IgD-negative memory B cell (primary cell): ENCODE results near the gene ZSCAN20. TPM values are rescaled to one million over a fixed set of nuclear protein-coding genes. Genes with fewer than 3 reads are reported as not detected.

Experiments
- H3K27ac Mint-ChIP-seq, 3 donors: one replicate each; pipeline ENCODE4 v1.8.0; 2020 to 2022; ENCODE audit warnings: mild to moderate bottlenecking in 3 of 3, mixed read lengths in 3 of 3, moderate library complexity in 1 of 3
- H3K27me3 Mint-ChIP-seq: one replicate; pipeline ENCODE4 v1.8.0; 2021; ENCODE audit warnings: mixed read lengths
- H3K36me3 Mint-ChIP-seq: one replicate; pipeline ENCODE4 v1.8.0; 2020; ENCODE audit warnings: mild to moderate bottlenecking, mixed read lengths
- H3K4me1 Mint-ChIP-seq, 3 donors: one replicate each; pipeline ENCODE4 v1.8.0; 2020 to 2022; ENCODE audit warnings: mixed read lengths in 3 of 3, mild to moderate bottlenecking in 1 of 3
- H3K4me3 Mint-ChIP-seq, 4 donors: one replicate each; pipeline ENCODE4 v1.8.0; 2020 to 2022; ENCODE audit warnings: mild to moderate bottlenecking in 4 of 4, mixed read lengths in 4 of 4, moderate library complexity in 3 of 4
- H3K9me3 Mint-ChIP-seq, 3 donors: one replicate each; pipeline ENCODE4 v1.8.0; 2020 to 2021; ENCODE audit warnings: mixed read lengths in 3 of 3, mild to moderate bottlenecking in 1 of 3
- polyA plus RNA-seq: library from polyadenylated mRNA; unstranded; fragments of 300-500 nt; fragmentation: Illumina TruSeq; gene quantifications from one replicate; pipeline ENCODE4 v1.2.3, GENCODE V29; 2021

ZSCAN20 gene
- polyA plus RNA-seq, 1 donor from 2014 or later, result 0.45 TPM

GRCh38 chr1:33460947-33461629, 11.4 kb upstream of the ZSCAN20 start:
- H3K27ac Mint-ChIP-seq, result peak overlapping the region in 1 of 3 donors; percentile 29
- no peaks in the 10 kb centered on the region for H3K27me3 Mint-ChIP-seq
- H3K9me3 Mint-ChIP-seq, result no peaks in the 10 kb centered on the region
- H3K36me3 Mint-ChIP-seq, result no peaks in the 10 kb centered on the region
- H3K4me3 Mint-ChIP-seq, result peak overlapping the region; percentile 5 to 87 (median 41)
- H3K4me1 Mint-ChIP-seq, result peaks cover 16 to 33% (median 27%) of the 10 kb centered on the region in 3 donors

GRCh38 chr1:33462405-33463164, 9.9 kb upstream of the ZSCAN20 start:
- H3K27ac Mint-ChIP-seq, result no peak overlapping the region
- H3K4me1 Mint-ChIP-seq, result peaks cover 16 to 33% (median 27%) of the 10 kb centered on the region in 3 donors
- peak overlapping the region in 1 of 4 donors; percentile 23 for H3K4me3 Mint-ChIP-seq
- H3K27me3 Mint-ChIP-seq, result no peaks in the 10 kb centered on the region
- H3K36me3 Mint-ChIP-seq, result no peaks in the 10 kb centered on the region
- H3K9me3 Mint-ChIP-seq, result no peaks in the 10 kb centered on the region

- Mint-ChIP-seq H3K27ac (no peak overlapping the region), H3K36me3 (no peaks in the 10 kb centered on the region), H3K4me3 (no peak overlapping the region), H3K9me3 (no peaks in the 10 kb centered on the region), H3K4me1 (peaks cover 15 to 31% (median 24%) of the 10 kb centered on the region in 3 donors), H3K27me3 (no peaks in the 10 kb centered on the region)
These were observed 7.9 kb upstream of the ZSCAN20 start for GRCh38 chr1:33464552-33464951.

DNA sequence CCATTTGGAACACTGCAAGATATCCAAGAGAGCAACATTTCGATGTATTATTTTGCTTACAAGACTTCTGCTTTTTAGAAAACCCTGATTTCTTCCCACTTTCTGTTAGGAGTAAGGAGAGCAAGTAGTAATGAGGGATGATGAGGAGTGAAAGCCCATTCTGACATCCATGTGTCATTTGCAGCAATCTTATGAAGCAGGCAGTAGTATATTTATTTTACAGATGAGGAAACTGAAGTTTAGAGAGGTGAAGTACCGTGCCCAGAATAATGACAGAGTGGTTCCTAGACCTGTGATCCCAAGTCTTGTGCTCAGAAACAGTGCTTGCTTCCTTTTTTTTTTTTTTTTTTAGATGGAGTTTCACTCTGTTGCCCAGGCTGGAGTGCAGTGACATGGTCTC, 7.1 kb upstream of the ZSCAN20 start:
- H3K4me3 Mint-ChIP-seq, result no peak overlapping the region
- no peaks in the 10 kb centered on the region for H3K9me3 Mint-ChIP-seq
- no peak overlapping the region for H3K27ac Mint-ChIP-seq
- peaks cover 10 to 23% (median 17%) of the 10 kb centered on the region in 3 donors for H3K4me1 Mint-ChIP-seq
- no peaks in the 10 kb centered on the region for H3K27me3 Mint-ChIP-seq
- no peaks in the 10 kb centered on the region for H3K36me3 Mint-ChIP-seq

DNA sequence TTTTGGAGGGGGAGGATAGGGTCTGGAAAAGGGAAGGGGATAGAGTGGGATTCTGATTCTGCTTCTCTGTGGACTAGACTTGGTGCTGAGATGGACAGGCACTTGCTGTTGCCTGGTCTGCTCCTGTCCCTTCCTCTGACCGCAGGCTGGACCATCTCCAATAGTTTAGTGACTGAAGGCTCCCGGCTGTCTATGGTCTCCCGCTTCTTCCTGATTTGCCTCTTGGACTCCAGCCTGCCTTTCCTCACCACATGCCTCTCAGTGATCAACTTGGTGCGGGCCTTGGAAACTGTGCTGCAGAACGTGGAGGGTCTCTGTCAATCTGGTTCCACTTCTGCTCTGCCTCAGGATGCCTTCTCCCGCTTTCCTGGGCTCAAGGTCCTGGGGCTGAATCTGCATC, 6.3 kb upstream of the ZSCAN20 start:
- no peak overlapping the region for H3K27ac Mint-ChIP-seq
- H3K36me3 Mint-ChIP-seq, result no peaks in the 10 kb centered on the region
- no peaks in the 10 kb centered on the region for H3K27me3 Mint-ChIP-seq
- H3K9me3 Mint-ChIP-seq, result no peaks in the 10 kb centered on the region
- H3K4me1 Mint-ChIP-seq, result peaks cover 5 to 19% (median 12%) of the 10 kb centered on the region in 3 donors
- H3K4me3 Mint-ChIP-seq, result no peak overlapping the region

- no peak overlapping the region for H3K4me3 Mint-ChIP-seq
- no peaks in the 10 kb centered on the region for H3K36me3 Mint-ChIP-seq
- no peaks in the 10 kb centered on the region for H3K27me3 Mint-ChIP-seq
- no peak overlapping the region for H3K27ac Mint-ChIP-seq
- no peaks in the 10 kb centered on the region for H3K9me3 Mint-ChIP-seq
- H3K4me1 Mint-ChIP-seq, result peaks cover 7 to 17% (median 10%) of the 10 kb centered on the region in 3 donors
These were observed 4.4 kb upstream of the ZSCAN20 start for GRCh38 chr1:33468011-33468410.

DNA sequence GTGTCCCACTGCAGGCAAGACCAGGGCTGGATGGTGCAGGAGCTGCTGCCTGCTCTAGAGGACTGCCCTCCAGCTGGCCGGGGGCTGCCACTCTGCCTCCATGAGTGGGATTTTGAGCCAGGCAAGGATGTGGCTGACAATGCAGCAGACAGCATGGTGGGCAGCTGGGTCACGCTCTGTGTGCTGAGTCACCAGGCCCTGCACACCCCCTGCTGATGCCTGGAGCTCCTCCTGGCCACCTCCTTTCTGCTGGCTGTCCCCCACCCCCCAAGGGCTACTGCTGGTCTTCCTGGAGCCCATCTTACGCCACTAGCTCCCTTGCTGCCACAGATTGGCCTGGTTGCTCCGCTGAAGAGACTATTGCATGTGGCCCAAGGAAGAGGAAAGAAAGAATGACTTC, 3.9 kb upstream of the ZSCAN20 start:
- no peaks in the 10 kb centered on the region for H3K27me3 Mint-ChIP-seq

DNA sequence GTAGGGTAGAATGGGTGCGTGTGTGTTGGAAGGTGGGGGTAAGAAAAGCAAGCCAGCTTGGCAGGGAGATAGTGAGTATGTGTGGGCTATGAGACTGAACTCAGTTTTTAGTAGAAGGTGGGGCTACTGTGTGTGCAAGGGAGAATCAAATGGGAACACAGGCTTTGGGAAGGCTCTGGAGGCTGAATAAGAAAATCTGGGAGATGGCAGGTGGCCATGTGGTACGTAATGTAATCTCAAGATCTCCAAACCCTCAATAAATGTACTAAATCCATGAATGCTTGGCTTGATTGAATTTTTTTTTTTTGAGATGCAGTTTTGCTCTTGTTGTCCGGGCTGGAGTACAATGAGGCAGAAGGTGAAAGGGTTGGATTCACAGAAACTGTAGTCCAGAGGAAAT, 3.5 kb upstream of the ZSCAN20 start:
- Mint-ChIP-seq H3K27ac (peak overlapping the region in 1 of 3 donors; percentile 18), H3K9me3 (no peaks in the 10 kb centered on the region), H3K4me3 (no peak overlapping the region), H3K36me3 (no peaks in the 10 kb centered on the region), H3K27me3 (no peaks in the 10 kb centered on the region), H3K4me1 (peaks cover 13 to 16% (median 16%) of the 10 kb centered on the region in 3 donors)

More for the DNA sequence above, 3.9 kb upstream of the ZSCAN20 start:
- Mint-ChIP-seq H3K27ac (peak overlapping the region in 1 of 3 donors; percentile 18), H3K4me1 (peaks cover 12 to 16% (median 14%) of the 10 kb centered on the region in 3 donors), H3K36me3 (no peaks in the 10 kb centered on the region), H3K9me3 (no peaks in the 10 kb centered on the region), H3K4me3 (no peak overlapping the region)

- no peaks in the 10 kb centered on the region for H3K9me3 Mint-ChIP-seq
- H3K27ac Mint-ChIP-seq, result no peak overlapping the region
These were observed 2.8 kb upstream of the ZSCAN20 start for GRCh38 chr1:33469691-33470090.

DNA sequence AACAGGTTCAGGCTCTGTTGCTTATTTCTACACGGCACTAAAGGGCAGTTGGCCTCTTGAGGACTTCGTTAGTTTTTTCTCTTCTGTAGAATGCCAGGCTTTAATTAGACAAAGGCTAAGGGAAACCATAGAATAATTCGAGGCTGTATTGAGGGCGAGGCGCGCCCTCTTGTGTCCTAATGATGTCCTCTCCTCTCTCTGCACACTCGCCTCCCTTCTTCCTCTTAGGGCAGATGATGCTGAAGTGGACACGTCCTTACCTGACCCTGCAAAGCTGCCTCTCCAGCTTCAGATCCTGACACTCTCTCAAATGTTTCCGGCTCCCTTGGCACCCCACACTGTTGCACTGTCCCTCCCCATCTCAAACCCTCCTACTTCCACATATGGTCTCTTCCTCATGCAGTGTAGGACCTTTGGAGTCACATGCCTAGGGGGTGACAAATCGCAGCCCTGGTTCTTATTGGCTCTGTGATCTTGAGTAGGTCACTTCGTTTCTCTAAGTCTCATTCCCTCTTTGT, 1.9 kb upstream of the ZSCAN20 start:
- H3K27me3 Mint-ChIP-seq, result no peaks in the 10 kb centered on the region
- no peak overlapping the region for H3K27ac Mint-ChIP-seq
- H3K4me3 Mint-ChIP-seq, result peak overlapping the region in 1 of 4 donors; percentile 24
- no peaks in the 10 kb centered on the region for H3K36me3 Mint-ChIP-seq
- no peaks in the 10 kb centered on the region for H3K9me3 Mint-ChIP-seq
- peaks cover 13 to 16% (median 14%) of the 10 kb centered on the region in 3 donors for H3K4me1 Mint-ChIP-seq

More at GRCh38 chr1:33469691-33470090, 2.8 kb upstream of the ZSCAN20 start:
- Mint-ChIP-seq H3K4me1 (peaks cover 13 to 16% (median 16%) of the 10 kb centered on the region in 3 donors), H3K36me3 (no peaks in the 10 kb centered on the region), H3K4me3 (no peak overlapping the region), H3K27me3 (no peaks in the 10 kb centered on the region)

GRCh38 chr1:33471416-33471815, 1.0 kb upstream of the ZSCAN20 start:
- H3K27ac Mint-ChIP-seq, result peak overlapping the region in 1 of 3 donors; percentile 73
- no peaks in the 10 kb centered on the region for H3K27me3 Mint-ChIP-seq
- no peaks in the 10 kb centered on the region for H3K36me3 Mint-ChIP-seq
- H3K4me1 Mint-ChIP-seq, result peaks cover 13 to 16% (median 14%) of the 10 kb centered on the region in 3 donors
- no peak overlapping the region for H3K4me3 Mint-ChIP-seq
- no peaks in the 10 kb centered on the region for H3K9me3 Mint-ChIP-seq

DNA sequence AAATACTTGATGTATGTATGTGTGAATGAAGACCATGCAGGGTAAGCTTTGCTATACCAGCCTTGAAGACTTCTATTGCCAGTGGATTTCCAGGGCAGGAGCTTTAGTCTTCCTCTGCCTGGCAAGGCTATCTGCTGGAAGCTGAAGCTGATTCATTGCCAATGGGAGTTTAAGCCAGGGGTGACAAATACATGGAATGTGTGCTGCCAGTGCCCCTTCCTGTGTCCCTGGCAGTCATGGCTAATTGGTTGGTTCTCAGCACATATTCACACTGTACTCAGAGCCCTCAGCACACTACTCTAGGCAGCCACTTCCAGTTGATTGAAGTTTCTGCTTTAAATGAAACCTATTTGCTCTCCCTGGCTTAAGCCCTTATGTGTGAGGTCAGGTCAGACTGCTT, 1.5 kb downstream of the ZSCAN20 start:
- H3K4me3 Mint-ChIP-seq, result peak overlapping the region in 2 of 4 donors; percentile 23 to 49
- H3K27me3 Mint-ChIP-seq, result no peaks in the 10 kb centered on the region
- H3K27ac Mint-ChIP-seq, result no peak overlapping the region
- H3K4me1 Mint-ChIP-seq, result peaks cover 13 to 16% (median 14%) of the 10 kb centered on the region in 3 donors
- H3K9me3 Mint-ChIP-seq, result no peaks in the 10 kb centered on the region
- H3K36me3 Mint-ChIP-seq, result no peaks in the 10 kb centered on the region

DNA sequence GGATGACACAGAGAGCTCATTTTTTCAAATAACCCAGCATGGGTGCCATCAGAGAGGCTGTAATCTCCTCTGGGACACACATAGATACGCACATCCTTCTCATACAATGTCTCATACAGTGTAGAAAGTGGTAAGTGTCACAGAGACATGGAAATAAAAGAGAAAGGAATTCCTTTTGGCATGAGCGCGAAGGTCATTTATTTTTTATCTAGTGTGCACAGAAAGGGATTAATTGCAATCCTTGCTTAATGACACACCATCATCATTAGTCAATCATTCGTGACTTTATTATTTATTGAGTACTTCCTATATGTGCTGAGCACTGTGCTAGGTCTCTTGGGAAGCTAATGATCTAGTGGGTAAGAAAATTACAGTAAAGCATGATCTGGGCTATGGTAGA, 5.0 kb downstream of the ZSCAN20 start:
- peaks cover 0 to 8% (median 7%) of the 10 kb centered on the region in 3 donors for H3K4me1 Mint-ChIP-seq
- no peak overlapping the region for H3K27ac Mint-ChIP-seq
- peaks cover 4% of the 10 kb centered on the region for H3K36me3 Mint-ChIP-seq
- no peaks in the 10 kb centered on the region for H3K27me3 Mint-ChIP-seq
- no peaks in the 10 kb centered on the region for H3K9me3 Mint-ChIP-seq
- H3K4me3 Mint-ChIP-seq, result no peak overlapping the region

- Mint-ChIP-seq H3K27ac (no peak overlapping the region), H3K4me1 (no peaks in the 10 kb centered on the region), H3K4me3 (peak overlapping the region in 1 of 4 donors; percentile 36), H3K36me3 (peaks cover 23% of the 10 kb centered on the region), H3K9me3 (peaks cover 9 to 12% (median 9%) of the 10 kb centered on the region in 3 donors), H3K27me3 (no peaks in the 10 kb centered on the region)
These were observed 10.0 kb downstream of the ZSCAN20 start for GRCh38 chr1:33482412-33482811.

DNA sequence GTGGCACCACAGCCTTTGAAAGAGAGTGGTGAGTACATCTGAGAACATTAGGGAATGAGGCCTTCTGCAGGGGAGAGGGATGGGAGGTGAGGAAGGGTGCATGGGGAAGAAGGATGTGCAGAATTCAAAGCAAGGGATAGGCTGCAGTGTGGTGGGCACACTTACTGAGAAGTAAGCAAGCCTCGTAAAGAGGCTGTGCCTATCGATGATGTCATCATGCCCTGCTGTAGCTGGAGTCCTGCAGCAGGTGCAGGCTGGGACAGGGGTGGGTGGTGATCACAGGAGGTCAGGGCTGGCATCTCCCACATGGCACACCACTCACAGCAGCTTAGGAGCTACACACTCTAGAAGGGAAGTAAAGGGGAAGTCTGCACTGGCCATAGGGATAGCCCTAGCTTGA, 16.2 kb downstream of the ZSCAN20 start:
- H3K27me3 Mint-ChIP-seq, result no peaks in the 10 kb centered on the region
- peaks cover 36% of the 10 kb centered on the region for H3K36me3 Mint-ChIP-seq
- peaks cover 10 to 17% (median 12%) of the 10 kb centered on the region in 3 donors for H3K9me3 Mint-ChIP-seq
- no peak overlapping the region for H3K4me3 Mint-ChIP-seq
- H3K4me1 Mint-ChIP-seq, result no peaks in the 10 kb centered on the region
- H3K27ac Mint-ChIP-seq, result no peak overlapping the region
